ENCODE results near the gene MVD. TPM values are rescaled to one million over a fixed set of nuclear protein-coding genes. Genes with fewer than 3 reads are reported as not detected.
A peak's percentile ranks its signal among the peaks of the same experiment; 100 is the strongest.

Gene MVD
- total and polyA plus RNA-seq, 2 experiments from 2014 or later = 95.3 to 149 TPM

DNA sequence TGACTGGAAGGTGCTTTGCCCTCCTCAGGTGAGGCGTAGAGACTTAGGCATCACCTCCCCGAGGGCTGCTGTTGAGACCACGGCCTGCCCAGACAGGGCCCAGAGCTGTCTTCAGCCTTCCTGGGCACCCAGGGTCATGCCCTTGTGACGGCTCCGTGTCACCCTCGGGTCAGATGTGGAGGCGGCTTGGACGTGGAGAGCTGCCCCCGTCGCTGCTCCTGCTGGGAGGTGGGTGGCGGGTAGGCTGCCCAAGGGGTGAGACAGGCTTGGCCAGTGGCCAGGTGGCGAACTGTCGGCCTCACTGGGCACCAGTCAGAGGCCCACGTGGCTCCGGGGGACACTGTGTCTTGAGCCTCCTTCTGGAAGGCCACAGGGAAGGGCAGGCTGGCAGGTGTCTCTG lies 32.3 kb upstream of the MVD start:
- DNase-seq (ENCODE audit: low spot score) (no peak), ATAC-seq (no peak)
- H3K27ac ChIP-seq (ENCODE audit: low read depth) = no peak overlapping the region
- H3K4me3 Mint-ChIP-seq = no peak overlapping the region
- H3K27me3 Mint-ChIP-seq (ENCODE audit: insufficient read depth, low read depth, poor library complexity) = no peaks in the 10 kb centered on the region
- H3K27ac Mint-ChIP-seq = no peak overlapping the region
- no peaks in the 10 kb centered on the region for H3K79me2 ChIP-seq (replicated peaks; ENCODE audit: insufficient read depth)
- no peak overlapping the region for H3K4me3 ChIP-seq
- no peaks in the 10 kb centered on the region for H3K4me1 Mint-ChIP-seq
- H3K4me2 ChIP-seq = no peak overlapping the region
- no peaks in the 10 kb centered on the region for H3K4me1 ChIP-seq (ENCODE audit: insufficient read depth)
- H3K36me3 ChIP-seq (ENCODE audit: insufficient read depth) = no peaks in the 10 kb centered on the region
- TF ChIP-seq JUNB (IDR thresholded peaks at IDR 0.05; ENCODE audit: unreplicated experiment) = no peak
- H2AFZ ChIP-seq = no peak overlapping the region
- no peaks in the 10 kb centered on the region for H4K20me1 ChIP-seq (replicated peaks; ENCODE audit: insufficient read depth)
- no peaks in the 10 kb centered on the region for H3F3A ChIP-seq (replicated peaks; ENCODE audit: low read depth)
- H3K27me3 ChIP-seq (ENCODE audit: insufficient read depth) = no peaks in the 10 kb centered on the region
- H3K36me3 Mint-ChIP-seq (ENCODE audit: low read depth) = no peaks in the 10 kb centered on the region
- H3K9me3 Mint-ChIP-seq = no peaks in the 10 kb centered on the region
- no peaks in the 10 kb centered on the region for H3K9me2 ChIP-seq (ENCODE audit: insufficient read depth)

GRCh38 chr16:88694221-88695087 lies 31.6 kb upstream of the MVD start:
- ATAC-seq (no peak), DNase-seq (ENCODE audit: low spot score) (no peak)
- no peak overlapping the region for H3K4me3 ChIP-seq
- H4K20me1 ChIP-seq (replicated peaks; ENCODE audit: insufficient read depth) = no peaks in the 10 kb centered on the region
- no peaks in the 10 kb centered on the region for H3K79me2 ChIP-seq (replicated peaks; ENCODE audit: insufficient read depth)
- no peaks in the 10 kb centered on the region for H3F3A ChIP-seq (replicated peaks; ENCODE audit: low read depth)
- no peaks in the 10 kb centered on the region for H3K36me3 Mint-ChIP-seq (ENCODE audit: low read depth)
- no peaks in the 10 kb centered on the region for H3K9me3 Mint-ChIP-seq
- no peak overlapping the region for H2AFZ ChIP-seq
- H3K27ac ChIP-seq (ENCODE audit: low read depth) = no peak overlapping the region
- H3K4me2 ChIP-seq = no peak overlapping the region
- no peak overlapping the region for H3K4me3 Mint-ChIP-seq
- no peaks in the 10 kb centered on the region for H3K4me1 ChIP-seq (ENCODE audit: insufficient read depth)
- H3K27me3 ChIP-seq (ENCODE audit: insufficient read depth) = no peaks in the 10 kb centered on the region
- H3K9me2 ChIP-seq (ENCODE audit: insufficient read depth) = no peaks in the 10 kb centered on the region
- no peaks in the 10 kb centered on the region for H3K4me1 Mint-ChIP-seq
- peaks cover under 1% of the 10 kb centered on the region for H3K27me3 Mint-ChIP-seq (ENCODE audit: insufficient read depth, low read depth, poor library complexity)
- H3K36me3 ChIP-seq (ENCODE audit: insufficient read depth) = no peaks in the 10 kb centered on the region
- 0 out of 2 replicates have a peak overlapping the region, but pooled peaks have one; percentile 44 for H3K27ac Mint-ChIP-seq
- TF ChIP-seq, protein P1, sequence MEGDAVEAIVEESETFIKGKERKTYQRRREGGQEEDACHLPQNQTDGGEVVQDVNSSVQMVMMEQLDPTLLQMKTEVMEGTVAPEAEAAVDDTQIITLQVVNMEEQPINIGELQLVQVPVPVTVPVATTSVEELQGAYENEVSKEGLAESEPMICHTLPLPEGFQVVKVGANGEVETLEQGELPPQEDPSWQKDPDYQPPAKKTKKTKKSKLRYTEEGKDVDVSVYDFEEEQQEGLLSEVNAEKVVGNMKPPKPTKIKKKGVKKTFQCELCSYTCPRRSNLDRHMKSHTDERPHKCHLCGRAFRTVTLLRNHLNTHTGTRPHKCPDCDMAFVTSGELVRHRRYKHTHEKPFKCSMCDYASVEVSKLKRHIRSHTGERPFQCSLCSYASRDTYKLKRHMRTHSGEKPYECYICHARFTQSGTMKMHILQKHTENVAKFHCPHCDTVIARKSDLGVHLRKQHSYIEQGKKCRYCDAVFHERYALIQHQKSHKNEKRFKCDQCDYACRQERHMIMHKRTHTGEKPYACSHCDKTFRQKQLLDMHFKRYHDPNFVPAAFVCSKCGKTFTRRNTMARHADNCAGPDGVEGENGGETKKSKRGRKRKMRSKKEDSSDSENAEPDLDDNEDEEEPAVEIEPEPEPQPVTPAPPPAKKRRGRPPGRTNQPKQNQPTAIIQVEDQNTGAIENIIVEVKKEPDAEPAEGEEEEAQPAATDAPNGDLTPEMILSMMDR (conservative IDR thresholded peaks at IDR 0.05; ENCODE audit: low read depth in 2 of 2) = no peak
- no peak for TF ChIP-seq CREB1 (CRISPR knock-in tag; IDR thresholded peaks at IDR 0.05; ENCODE audit: low read depth)
- TF ChIP-seq EZH2phosphoT487 (IDR thresholded peaks at IDR 0.05; ENCODE audit: unreplicated experiment) = no peak
- TF ChIP-seq ZNF462 (CRISPR knock-in tag; IDR thresholded peaks at IDR 0.05) = no peak
- no peak for TF ChIP-seq ZNF114 (CRISPR knock-in tag; IDR thresholded peaks at IDR 0.05)
- TF ChIP-seq NANOG (IDR thresholded peaks at IDR 0.05; ENCODE audit: borderline replicate concordance) = no peak
- TF ChIP-seq ZNF331 (CRISPR knock-in tag; IDR thresholded peaks at IDR 0.05; ENCODE audit: low read depth) = no peak
- TF ChIP-seq, protein P2, sequence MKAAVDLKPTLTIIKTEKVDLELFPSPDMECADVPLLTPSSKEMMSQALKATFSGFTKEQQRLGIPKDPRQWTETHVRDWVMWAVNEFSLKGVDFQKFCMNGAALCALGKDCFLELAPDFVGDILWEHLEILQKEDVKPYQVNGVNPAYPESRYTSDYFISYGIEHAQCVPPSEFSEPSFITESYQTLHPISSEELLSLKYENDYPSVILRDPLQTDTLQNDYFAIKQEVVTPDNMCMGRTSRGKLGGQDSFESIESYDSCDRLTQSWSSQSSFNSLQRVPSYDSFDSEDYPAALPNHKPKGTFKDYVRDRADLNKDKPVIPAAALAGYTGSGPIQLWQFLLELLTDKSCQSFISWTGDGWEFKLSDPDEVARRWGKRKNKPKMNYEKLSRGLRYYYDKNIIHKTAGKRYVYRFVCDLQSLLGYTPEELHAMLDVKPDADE (IDR thresholded peaks at IDR 0.05) = no peak

All from GM23338 (cell line).